HepG2 (cell line): Measurements from ENCODE around the gene STUB1.

ENCODE experiments used
- MXD4 ChIP-seq: IDR thresholded peaks from 2 replicates; pipeline ENCODE4 v1.6.1; 2016; ENCODE audit warnings: mild to moderate bottlenecking, missing biosample characterization, missing genetic modification reagents
- POLR2AphosphoS5 ChIP-seq: IDR thresholded peaks from 2 replicates; pipeline ENCODE4 v1.6.1; 2012; ENCODE audit warnings: low read depth, low read length
- RFX1 ChIP-seq: fragments of 450-650 bp; IDR thresholded peaks from 2 replicates; pipeline ENCODE4 v1.6.1; 2017
- TAF1 ChIP-seq: sonication (generic); formaldehyde crosslinking; IDR thresholded peaks from 2 replicates; pipeline ENCODE4 v1.4.0; 2020; ENCODE audit warnings: missing genetic modification reagents
- ZNF232 ChIP-seq: sonication (generic); formaldehyde crosslinking; IDR thresholded peaks from 2 replicates; pipeline ENCODE4 v1.4.0; 2020; ENCODE audit warnings: missing genetic modification reagents, borderline replicate concordance

DNA sequence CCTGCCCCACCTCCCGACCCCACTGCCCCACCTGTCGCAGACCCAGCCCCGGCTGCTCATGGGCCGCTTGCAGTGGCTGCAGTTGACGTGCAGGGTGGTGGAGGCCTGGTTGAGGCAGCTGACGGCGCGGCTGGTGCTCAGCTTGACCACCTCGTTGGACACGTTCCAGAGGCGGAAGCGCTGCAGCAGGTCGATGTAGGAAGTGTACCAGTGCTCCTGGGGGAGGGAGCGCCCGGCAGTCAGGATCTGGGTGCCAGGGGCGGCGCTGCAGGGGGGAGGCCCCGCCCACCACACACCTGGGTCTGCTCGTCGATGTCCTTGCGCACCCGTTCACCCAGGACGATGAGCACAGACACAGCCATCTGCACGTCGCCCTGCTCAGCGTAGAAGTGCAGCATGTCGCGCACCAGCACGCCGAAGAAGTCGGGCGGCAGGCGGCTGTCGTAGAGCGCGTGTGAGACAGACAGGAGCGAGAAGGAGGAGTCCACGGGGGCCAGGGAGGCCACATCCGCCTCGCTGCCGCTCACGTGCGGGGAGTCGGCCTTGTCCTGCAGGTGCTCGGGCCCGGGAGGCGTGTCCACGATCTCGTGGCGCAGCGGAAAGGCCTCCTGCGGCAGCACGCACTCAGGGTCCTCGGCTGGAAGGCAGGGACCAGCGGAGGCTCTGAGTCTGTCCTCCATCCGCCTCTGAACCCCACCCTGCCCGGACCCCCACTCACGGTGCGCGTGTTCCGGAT lies 4.9 kb downstream of the STUB1 start:
- TF ChIP-seq TAF1 (CRISPR knock-in tag) (no peak), POLR2AphosphoS5 (no peak), MXD4 (no peak), RFX1 (no peak), ZNF232 (CRISPR knock-in tag) (no peak)
